GM21825 (cell line): Measurements from ENCODE around the gene LAMA1.
"Not testable (repeated sequence)": the region's sequence is repeated elsewhere in the genome, so short reads cannot be mapped to it uniquely, and the experiment has no call there.

Source experiments
- ATAC-seq: cut with Tn5 transposase; IDR thresholded peaks from one replicate; pipeline ENCODE4 v1.9.1; 2021; ENCODE audit warnings: mild to moderate bottlenecking, moderate library complexity; ENCODE audit not compliant: unreplicated experiment

The LAMA1 gene

GRCh38 chr18:6955304-6955703 is 162.3 kb downstream of the LAMA1 start:
- ATAC-seq: no peak

GRCh38 chr18:6954501-6954900 is 163.1 kb downstream of the LAMA1 start:
- ATAC-seq: no peak

GRCh38 chr18:6951336-6952090 is 166.1 kb downstream of the LAMA1 start:
- ATAC-seq: no peak

- no peak for ATAC-seq
Observed at GRCh38 chr18:6950641-6951040, 167.0 kb downstream of the LAMA1 start.

GRCh38 chr18:6949800-6950586 is 167.6 kb downstream of the LAMA1 start:
- ATAC-seq: no peak

GRCh38 chr18:6948281-6949055 is 169.1 kb downstream of the LAMA1 start:
- no peak for ATAC-seq

- no peak for ATAC-seq
Observed at GRCh38 chr18:6947338-6948030, 170.1 kb downstream of the LAMA1 start.

GRCh38 chr18:6943143-6943542 is 174.5 kb downstream of the LAMA1 start:
- no peak for ATAC-seq

GRCh38 chr18:6942742-6943141 is 174.9 kb downstream of the LAMA1 start:
- no peak for ATAC-seq

GRCh38 chr18:6941996-6942395 is 175.6 kb downstream of the LAMA1 start:
- no peak for ATAC-seq

GRCh38 chr18:6940451-6940850 is 177.1 kb downstream of the LAMA1 start:
- no peak for ATAC-seq

- no peak for ATAC-seq
Observed at GRCh38 chr18:6939972-6940371, 177.6 kb downstream of the LAMA1 start.

- ATAC-seq: not testable (repeated sequence)
Observed at GRCh38 chr18:6938403-6938802, 179.2 kb downstream of the LAMA1 start.

- ATAC-seq: no peak
Observed at GRCh38 chr18:6938003-6938402, 179.6 kb downstream of the LAMA1 start.

- no peak for ATAC-seq
Observed at GRCh38 chr18:6934859-6935258, 182.7 kb downstream of the LAMA1 start.

GRCh38 chr18:6929370-6930102 is 188.1 kb downstream of the LAMA1 start:
- no peak for ATAC-seq

- no peak for ATAC-seq
Observed at GRCh38 chr18:6928359-6928758, 189.2 kb downstream of the LAMA1 start.

GRCh38 chr18:6927153-6927552 is 190.4 kb downstream of the LAMA1 start:
- ATAC-seq: no peak

GRCh38 chr18:6923220-6923619 is 194.4 kb downstream of the LAMA1 start:
- ATAC-seq: no peak

- ATAC-seq: no peak
Observed at GRCh38 chr18:6921571-6921970, 196.0 kb downstream of the LAMA1 start.
